ENCODE data around the gene TCF12. TPM values are rescaled to one million over a fixed set of nuclear protein-coding genes. Genes with fewer than 3 reads are reported as not detected.
A peak's percentile ranks its signal among the peaks of the same experiment; 100 is the strongest.

The TCF12 gene
- total RNA-seq, 2 donors from 2014 or later: 69.4 to 140 TPM

DNA sequence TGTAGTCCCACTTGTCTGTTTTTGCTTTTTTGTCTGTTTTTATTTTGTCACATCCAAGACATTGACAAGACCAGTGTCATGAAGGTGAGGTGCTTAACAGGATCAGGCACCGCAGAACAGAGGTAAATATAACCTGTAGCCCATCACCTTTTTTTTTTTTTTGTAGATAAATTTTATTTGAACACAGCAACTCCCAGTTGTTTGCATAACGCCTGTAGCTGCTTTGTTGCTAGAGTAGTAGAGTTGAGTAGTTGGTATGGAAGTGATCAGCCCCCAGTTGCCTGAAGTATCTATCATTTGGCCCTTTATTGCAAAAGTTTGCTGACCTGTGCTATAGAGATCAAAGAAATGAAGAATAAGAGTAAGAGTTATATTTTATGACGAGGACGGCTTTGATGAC lies 135.0 kb downstream of the TCF12 start:
- no peaks in the 10 kb centered on the region for H3K9me3 Mint-ChIP-seq
- DNase-seq (ENCODE audit: low spot score) (no peak), ATAC-seq (no peak)
- no peaks in the 10 kb centered on the region for H3K27me3 Mint-ChIP-seq
- H3K36me3 Mint-ChIP-seq: no peaks in the 10 kb centered on the region
- H3K27ac Mint-ChIP-seq: no peak overlapping the region
- no peak overlapping the region for H3K4me3 Mint-ChIP-seq
- peaks cover 32 to 46% of the 10 kb centered on the region in 2 donors for H3K4me1 Mint-ChIP-seq (ENCODE audit: low read depth in 2 of 2)

- Mint-ChIP-seq H3K27me3 (no peaks in the 10 kb centered on the region), H3K27ac (no peak overlapping the region), H3K9me3 (no peaks in the 10 kb centered on the region), H3K36me3 (no peaks in the 10 kb centered on the region), H3K4me3 (no peak overlapping the region), H3K4me1 (ENCODE audit: low read depth in 2 of 2) (peaks cover 33 to 47% of the 10 kb centered on the region in 2 donors)
- ATAC-seq (no peak), DNase-seq (ENCODE audit: low spot score) (no peak)
Measured at GRCh38 chr15:57054204-57054750, 135.8 kb downstream of the TCF12 start.

DNA sequence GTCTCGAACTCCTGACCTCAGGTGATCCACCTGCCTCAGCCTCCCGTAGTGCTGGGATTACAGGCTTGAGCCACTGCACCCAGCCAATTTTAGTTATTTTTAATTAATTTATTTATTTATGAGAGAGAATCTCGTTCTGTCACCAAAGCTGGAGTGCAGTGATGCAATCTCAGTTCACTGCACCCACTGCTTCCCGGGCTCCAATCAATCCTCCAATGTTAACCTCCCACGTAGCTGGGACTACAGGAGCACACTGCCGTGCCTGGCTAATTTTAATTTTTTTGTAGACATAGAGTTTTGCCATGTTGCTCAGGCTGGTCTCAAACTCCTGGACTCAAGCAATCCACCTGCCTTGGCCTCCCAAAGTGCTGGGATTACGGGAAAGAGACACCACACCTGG lies 137.9 kb downstream of the TCF12 start:
- ATAC-seq (no peak), DNase-seq (ENCODE audit: low spot score) (no peak)
- no peaks in the 10 kb centered on the region for H3K27me3 Mint-ChIP-seq
- H3K4me1 Mint-ChIP-seq (ENCODE audit: low read depth in 2 of 2): peaks cover 39 to 43% of the 10 kb centered on the region in 2 donors
- H3K36me3 Mint-ChIP-seq: no peaks in the 10 kb centered on the region
- H3K4me3 Mint-ChIP-seq: no peak overlapping the region
- no peak overlapping the region for H3K27ac Mint-ChIP-seq
- no peaks in the 10 kb centered on the region for H3K9me3 Mint-ChIP-seq

DNA sequence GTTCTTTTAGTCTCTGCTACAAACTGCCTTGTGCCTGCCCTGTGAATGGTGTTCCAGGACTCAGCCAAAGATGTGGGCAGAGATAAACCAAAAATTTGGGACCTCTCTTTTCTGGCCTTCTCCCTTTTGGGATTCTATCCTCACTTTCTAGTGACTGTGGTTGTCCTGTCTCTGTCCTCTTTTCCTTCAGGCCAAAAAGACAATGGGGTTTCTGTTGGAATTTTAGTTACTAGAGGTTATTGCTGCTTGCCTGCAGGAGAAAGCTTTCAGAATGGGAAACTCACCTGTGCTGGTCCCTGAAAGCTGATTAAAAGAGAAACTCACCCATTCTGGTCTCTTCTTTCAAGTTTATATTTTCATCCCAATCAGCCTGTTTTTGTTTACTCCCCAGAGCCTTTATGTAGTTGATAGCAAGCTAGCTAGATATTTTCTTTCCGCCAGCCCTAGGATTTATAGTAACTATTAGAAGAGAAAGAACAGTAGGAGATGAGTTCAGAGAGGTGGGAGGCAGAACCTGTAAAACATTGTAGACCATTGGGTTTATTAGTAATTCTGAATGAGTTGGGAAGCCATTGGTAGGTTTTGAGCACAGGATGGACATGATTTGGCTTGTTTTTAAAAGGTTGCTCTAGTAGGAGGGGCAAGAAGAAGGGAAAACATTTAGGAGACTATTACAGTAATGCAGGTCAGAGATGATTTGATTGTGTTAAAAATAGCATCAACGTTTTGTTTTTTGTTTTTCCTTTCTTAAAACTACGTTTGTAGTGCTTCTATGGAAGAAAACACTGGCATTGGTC lies 138.9 kb downstream of the TCF12 start:
- no peak for DNase-seq (ENCODE audit: low spot score)
- no peak for ATAC-seq
- Mint-ChIP-seq H3K27ac (peak overlapping the region in 1 of 2 donors; percentile 4), H3K36me3 (no peaks in the 10 kb centered on the region), H3K4me1 (ENCODE audit: low read depth in 2 of 2) (peaks cover 37 to 39% of the 10 kb centered on the region in 2 donors), H3K27me3 (no peaks in the 10 kb centered on the region), H3K4me3 (no peak overlapping the region), H3K9me3 (no peaks in the 10 kb centered on the region)

DNA sequence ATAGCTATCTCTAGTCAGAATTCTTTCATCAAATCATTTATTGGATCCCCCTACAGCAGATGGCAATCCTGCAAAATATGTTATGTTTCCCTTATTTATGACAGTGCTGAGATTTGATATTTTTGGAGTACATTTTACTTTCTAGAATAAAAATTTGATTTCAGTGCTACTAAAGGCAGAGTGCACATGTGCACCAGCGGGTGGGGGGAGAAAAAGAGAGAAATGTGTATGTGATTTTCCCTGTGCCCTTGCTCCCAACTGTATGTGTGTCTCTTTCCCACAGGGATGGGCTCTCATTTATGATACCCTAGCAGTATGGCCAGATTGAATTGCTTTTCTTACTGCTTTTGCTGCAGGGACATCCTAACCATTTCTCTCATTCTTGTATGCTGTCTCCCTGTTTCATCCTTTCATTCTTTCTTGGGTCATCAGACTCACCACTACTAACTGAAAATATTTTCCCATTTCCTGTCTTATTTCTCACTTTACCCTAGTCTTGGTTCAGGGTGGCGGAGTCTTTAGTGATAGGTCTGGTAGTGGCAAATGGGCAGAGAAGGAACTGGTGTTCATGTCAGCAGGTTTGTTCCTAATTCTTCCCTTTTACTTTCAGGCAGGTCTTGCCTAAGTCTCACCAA lies 140.7 kb downstream of the TCF12 start:
- ATAC-seq (no peak), DNase-seq (ENCODE audit: low spot score) (no peak)
- Mint-ChIP-seq H3K27ac (no peak overlapping the region), H3K4me1 (ENCODE audit: low read depth in 2 of 2) (peaks cover 26 to 31% of the 10 kb centered on the region in 2 donors), H3K36me3 (no peaks in the 10 kb centered on the region), H3K9me3 (no peaks in the 10 kb centered on the region), H3K27me3 (no peaks in the 10 kb centered on the region), H3K4me3 (no peak overlapping the region)

GRCh38 chr15:57060799-57061198 lies 142.4 kb downstream of the TCF12 start:
- H3K4me1 Mint-ChIP-seq (ENCODE audit: low read depth in 2 of 2): peaks cover 25 to 26% of the 10 kb centered on the region in 2 donors
- H3K27ac Mint-ChIP-seq: no peak overlapping the region
- no peak overlapping the region for H3K4me3 Mint-ChIP-seq
- ATAC-seq: no peak
- H3K27me3 Mint-ChIP-seq: no peaks in the 10 kb centered on the region
- no peaks in the 10 kb centered on the region for H3K9me3 Mint-ChIP-seq
- H3K36me3 Mint-ChIP-seq: no peaks in the 10 kb centered on the region
- DNase-seq (ENCODE audit: low spot score): no peak

- DNase-seq (ENCODE audit: low spot score): no peak
- Mint-ChIP-seq H3K4me1 (ENCODE audit: low read depth in 2 of 2) (peaks cover 25% of the 10 kb centered on the region in 2 donors), H3K9me3 (no peaks in the 10 kb centered on the region), H3K27me3 (no peaks in the 10 kb centered on the region), H3K4me3 (no peak overlapping the region), H3K36me3 (no peaks in the 10 kb centered on the region), H3K27ac (no peak overlapping the region)
- no peak for ATAC-seq
Measured at GRCh38 chr15:57061281-57061680, 142.8 kb downstream of the TCF12 start.

DNA sequence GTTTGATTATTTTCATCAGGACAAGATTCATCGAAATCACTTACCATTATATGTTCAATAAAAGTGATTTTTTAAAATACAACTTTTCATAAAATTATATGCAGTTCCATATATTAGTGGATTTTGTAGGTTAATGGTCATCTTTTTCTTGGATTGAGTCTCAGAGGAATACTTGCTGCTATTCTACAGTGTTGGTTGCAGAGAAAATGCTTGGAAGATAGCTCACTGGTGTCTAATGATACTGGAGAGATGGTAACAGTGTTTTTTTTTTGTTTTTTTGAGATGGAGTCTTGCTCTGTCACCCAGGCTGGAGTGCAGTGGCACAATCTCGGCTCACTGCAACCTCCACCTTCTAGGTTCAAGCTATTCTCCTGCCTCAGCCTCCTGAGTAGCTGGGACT lies 143.3 kb downstream of the TCF12 start:
- no peaks in the 10 kb centered on the region for H3K36me3 Mint-ChIP-seq
- no peak overlapping the region for H3K4me3 Mint-ChIP-seq
- DNase-seq (ENCODE audit: low spot score) (no peak), ATAC-seq (no peak)
- peaks cover 25% of the 10 kb centered on the region in 2 donors for H3K4me1 Mint-ChIP-seq (ENCODE audit: low read depth in 2 of 2)
- H3K9me3 Mint-ChIP-seq: no peaks in the 10 kb centered on the region
- H3K27me3 Mint-ChIP-seq: no peaks in the 10 kb centered on the region
- no peak overlapping the region for H3K27ac Mint-ChIP-seq

DNA sequence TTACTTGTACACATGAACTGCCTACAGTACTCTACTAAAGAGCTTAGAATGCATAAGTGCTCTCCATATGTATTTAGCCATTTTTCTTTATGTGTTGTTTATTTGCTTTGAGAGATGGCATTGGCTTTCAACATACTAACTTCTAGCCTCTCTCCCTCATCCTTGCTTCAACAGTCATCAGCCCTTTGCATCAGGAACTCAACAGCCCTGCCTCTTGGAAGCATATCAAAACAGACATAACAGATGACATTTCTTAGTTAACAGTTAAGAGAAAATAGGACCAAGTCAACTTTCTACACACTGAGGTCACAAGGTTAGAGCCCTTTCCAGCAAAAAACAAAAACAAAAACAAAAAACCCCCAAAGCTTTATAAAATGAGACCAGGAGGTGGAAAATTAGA lies 145.6 kb downstream of the TCF12 start:
- no peaks in the 10 kb centered on the region for H3K9me3 Mint-ChIP-seq
- DNase-seq (ENCODE audit: low spot score): no peak
- no peaks in the 10 kb centered on the region for H3K36me3 Mint-ChIP-seq
- no peak overlapping the region for H3K4me3 Mint-ChIP-seq
- H3K27ac Mint-ChIP-seq: no peak overlapping the region
- H3K4me1 Mint-ChIP-seq (ENCODE audit: low read depth in 2 of 2): peaks cover 14 to 15% of the 10 kb centered on the region in 2 donors
- no peaks in the 10 kb centered on the region for H3K27me3 Mint-ChIP-seq
- no peak for ATAC-seq

DNA sequence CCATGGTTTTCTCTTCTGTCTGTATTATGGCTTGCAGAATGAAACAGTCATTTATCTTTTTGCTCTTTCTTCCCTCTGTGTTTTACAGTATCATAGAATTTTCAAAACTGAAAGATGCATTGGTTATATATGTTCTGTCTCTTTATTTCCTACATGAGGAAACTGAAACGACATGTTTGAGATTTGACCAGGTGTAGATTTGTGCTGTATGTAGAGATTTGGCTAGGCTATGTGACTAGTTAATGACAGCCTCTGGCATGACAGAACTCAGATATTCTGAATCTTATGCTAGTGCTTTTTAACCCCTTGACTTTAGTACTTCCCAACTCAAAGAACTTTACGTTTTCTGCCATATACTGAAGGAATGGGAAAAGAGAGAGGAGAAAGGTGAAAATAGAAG lies 151.0 kb downstream of the TCF12 start:
- H3K9me3 Mint-ChIP-seq: no peaks in the 10 kb centered on the region
- no peaks in the 10 kb centered on the region for H3K36me3 Mint-ChIP-seq
- no peak for ATAC-seq
- no peaks in the 10 kb centered on the region for H3K27me3 Mint-ChIP-seq
- peaks cover 13 to 21% of the 10 kb centered on the region in 2 donors for H3K4me1 Mint-ChIP-seq (ENCODE audit: low read depth in 2 of 2)
- no peak for DNase-seq (ENCODE audit: low spot score)
- no peak overlapping the region for H3K4me3 Mint-ChIP-seq
- no peak overlapping the region for H3K27ac Mint-ChIP-seq

- Mint-ChIP-seq H3K27me3 (no peaks in the 10 kb centered on the region), H3K9me3 (no peaks in the 10 kb centered on the region), H3K36me3 (no peaks in the 10 kb centered on the region), H3K4me1 (ENCODE audit: low read depth in 2 of 2) (peaks cover 13 to 22% of the 10 kb centered on the region in 2 donors), H3K4me3 (no peak overlapping the region), H3K27ac (no peak overlapping the region)
- ATAC-seq (no peak), DNase-seq (ENCODE audit: low spot score) (no peak)
Measured at GRCh38 chr15:57070674-57071073, 152.2 kb downstream of the TCF12 start.

DNA sequence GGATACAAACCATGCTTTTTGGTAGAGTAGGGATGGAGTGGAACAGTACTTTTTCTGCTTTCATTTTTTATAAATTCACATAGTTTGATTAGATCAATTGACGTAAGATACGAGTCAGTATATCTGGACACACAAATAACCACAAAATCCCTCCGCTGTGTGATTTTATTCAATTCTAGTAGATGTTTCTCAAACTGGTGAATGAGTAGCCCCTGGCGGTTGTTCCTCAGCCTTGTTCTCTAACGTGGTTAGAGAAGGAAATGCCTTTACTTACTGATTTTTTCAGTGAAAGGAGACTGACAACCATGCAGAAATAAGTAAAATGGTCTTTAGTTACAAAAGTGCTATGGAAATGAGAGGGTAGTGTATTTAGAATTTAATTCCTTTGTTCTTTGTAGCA lies 161.0 kb downstream of the TCF12 start:
- no peaks in the 10 kb centered on the region for H3K36me3 Mint-ChIP-seq
- no peak overlapping the region for H3K4me3 Mint-ChIP-seq
- no peaks in the 10 kb centered on the region for H3K9me3 Mint-ChIP-seq
- DNase-seq (ENCODE audit: low spot score): no peak
- no peaks in the 10 kb centered on the region for H3K27me3 Mint-ChIP-seq
- peaks cover 27 to 31% of the 10 kb centered on the region in 2 donors for H3K4me1 Mint-ChIP-seq (ENCODE audit: low read depth in 2 of 2)
- no peak overlapping the region for H3K27ac Mint-ChIP-seq
- ATAC-seq: no peak

DNA sequence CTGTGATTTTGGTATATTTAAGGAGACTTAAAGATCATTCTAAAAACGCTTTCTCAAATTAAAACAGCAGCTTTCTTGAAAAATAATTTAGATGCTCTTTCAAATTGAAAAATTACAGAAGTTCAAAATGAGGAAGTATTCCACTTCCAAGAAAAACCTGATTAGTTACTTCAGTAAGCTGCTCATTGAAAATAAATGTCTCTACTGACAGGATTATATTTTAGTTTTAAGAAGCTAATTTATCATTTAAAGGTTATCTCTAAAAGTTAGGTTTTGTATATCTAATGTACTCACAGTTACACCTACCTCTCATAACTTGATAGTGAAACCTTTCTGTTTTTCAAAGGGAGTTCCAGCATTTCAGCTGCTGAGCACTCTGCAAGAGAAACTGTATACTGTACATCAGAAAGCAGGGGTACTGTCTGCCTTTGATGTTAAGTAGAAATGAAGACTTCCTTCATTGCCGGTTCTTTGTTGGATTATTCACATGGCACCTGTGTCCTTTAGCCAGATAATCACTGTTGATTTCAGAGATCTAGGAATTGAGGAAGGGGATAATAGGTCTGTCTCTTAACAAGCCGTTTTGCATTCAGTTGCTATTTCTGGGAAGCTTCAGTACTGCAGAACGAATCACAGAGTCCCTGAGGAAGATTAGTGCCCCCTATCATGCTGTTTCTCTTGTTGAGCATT lies 161.6 kb downstream of the TCF12 start:
- DNase-seq (ENCODE audit: low spot score): no peak
- H3K9me3 Mint-ChIP-seq: no peaks in the 10 kb centered on the region
- H3K36me3 Mint-ChIP-seq: no peaks in the 10 kb centered on the region
- ATAC-seq: no peak
- H3K4me1 Mint-ChIP-seq (ENCODE audit: low read depth in 2 of 2): peaks cover 30 to 31% of the 10 kb centered on the region in 2 donors
- no peak overlapping the region for H3K27ac Mint-ChIP-seq
- H3K4me3 Mint-ChIP-seq: no peak overlapping the region
- H3K27me3 Mint-ChIP-seq: no peaks in the 10 kb centered on the region

Data from natural killer cell treated with Interleukin-12 subunit alpha and Interleukin-12 subunit beta and Interleukin-15 and Interleukin-18, amount 100 ng/mL, for 72 hours (primary cell).